DMS114 treated with DMSO at 0.1 percent for 48 hours (cell line): ENCODE results near the gene ARFGEF2.
"Not testable (repeated sequence)": the region's sequence is repeated elsewhere in the genome, so short reads cannot be mapped to it uniquely, and the experiment has no call there.

ENCODE experiments used
- DNase-seq: peaks from one replicate; lab custom pipeline; 2025; ENCODE audit not compliant: unreplicated experiment; lab: John Stamatoyannopoulos, UW

ARFGEF2 gene

DNA sequence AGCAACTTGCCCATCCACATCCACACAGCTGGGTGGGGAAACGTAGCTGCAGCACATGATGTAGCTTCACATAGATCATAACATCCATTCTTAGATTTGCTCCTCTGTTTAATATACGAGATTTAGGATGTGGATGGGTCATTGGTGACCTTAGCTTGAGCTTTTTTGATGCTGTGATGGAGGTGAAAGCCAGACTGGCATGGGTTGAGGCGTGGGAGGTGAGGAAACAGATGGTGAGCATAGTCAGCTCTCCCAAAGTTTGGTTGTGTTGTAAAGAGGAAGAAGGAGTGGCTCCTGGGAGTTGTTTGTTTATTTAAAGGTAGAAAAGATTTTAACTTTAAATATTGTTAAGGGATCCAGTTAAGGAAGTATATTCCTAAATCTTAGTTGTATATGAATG lies 5.3 kb downstream of the ARFGEF2 start:
- no peak for DNase-seq

DNA sequence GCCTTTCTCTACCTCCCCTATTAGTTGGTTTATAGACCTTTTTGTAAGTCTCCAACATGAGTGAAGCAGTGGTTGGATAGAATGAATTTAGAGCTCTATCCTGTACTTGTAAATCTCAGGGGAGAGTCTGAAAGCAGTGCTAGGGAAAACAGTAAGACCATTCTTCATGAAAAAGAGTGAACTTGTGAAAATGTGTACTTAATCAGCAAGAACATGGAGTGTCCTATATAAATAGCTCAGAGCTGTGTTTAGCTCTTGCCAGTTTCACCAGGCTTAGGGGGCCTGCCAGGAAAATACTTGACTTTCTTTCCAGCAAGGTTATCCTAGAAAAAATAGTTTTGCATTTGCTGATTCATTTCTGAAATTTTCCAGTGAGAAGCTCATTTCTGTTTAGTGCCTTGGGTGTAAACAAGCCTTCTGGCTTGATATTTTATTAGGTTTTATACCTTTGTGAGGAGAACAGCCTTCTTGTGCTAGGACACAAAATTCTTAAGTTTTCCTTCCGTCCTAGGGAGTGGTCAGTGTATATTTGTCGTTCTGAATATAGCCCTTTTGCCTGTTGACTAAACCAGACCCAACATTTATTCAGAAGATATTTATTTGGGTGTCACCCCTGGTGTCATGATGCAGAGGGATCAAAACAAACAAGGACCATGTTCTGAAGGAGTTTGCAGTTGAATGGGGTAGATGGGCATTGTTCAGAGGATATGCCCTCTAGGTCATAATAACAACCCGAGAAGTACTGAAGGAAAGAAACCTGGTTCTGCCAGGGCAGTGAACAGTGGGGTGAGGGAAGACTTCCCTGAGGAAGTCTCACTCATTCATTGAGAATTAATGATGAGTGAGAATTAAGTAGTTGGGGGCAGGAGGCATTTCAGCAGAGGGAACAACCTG lies 7.6 kb downstream of the ARFGEF2 start:
- no peak for DNase-seq

DNA sequence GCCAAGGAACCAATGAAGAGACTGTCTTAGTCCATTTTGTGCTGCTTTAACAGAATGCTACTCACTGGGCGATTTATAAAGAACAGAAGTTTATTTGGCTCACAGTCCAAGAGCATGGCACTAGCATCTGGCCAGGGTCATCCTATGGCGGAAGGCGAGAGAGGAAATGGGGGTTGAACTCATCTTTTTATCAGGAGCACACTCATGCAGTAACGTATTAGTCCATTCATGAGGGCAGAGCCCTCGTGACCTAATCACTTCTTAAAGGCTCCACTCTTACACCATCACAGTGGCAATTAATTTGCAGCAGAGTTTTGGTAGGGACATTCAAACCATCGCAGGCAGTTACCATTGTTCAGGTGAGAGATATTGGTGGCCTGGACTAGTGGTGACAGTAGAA lies 8.5 kb downstream of the ARFGEF2 start:
- no peak for DNase-seq

DNA sequence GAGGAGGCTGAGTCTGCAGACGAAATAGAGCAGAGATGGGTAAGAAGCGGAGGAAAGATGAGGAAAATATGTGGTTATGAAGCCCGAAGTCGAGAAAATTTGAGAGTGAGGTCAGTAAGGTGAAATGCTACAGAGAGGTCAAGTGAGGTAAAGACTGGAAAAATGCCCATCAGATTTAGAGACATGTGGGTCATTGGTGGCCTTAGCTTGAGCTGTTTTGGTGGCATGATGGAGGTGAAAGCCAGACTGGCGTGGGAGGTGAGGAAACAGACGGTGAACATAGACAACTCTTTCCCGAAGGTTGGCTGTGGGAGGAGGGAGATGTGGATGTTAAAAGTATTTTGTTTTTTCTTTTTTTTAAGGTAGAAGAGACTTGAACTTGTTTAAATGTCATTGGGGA lies 9.4 kb downstream of the ARFGEF2 start:
- DNase-seq = no peak

DNA sequence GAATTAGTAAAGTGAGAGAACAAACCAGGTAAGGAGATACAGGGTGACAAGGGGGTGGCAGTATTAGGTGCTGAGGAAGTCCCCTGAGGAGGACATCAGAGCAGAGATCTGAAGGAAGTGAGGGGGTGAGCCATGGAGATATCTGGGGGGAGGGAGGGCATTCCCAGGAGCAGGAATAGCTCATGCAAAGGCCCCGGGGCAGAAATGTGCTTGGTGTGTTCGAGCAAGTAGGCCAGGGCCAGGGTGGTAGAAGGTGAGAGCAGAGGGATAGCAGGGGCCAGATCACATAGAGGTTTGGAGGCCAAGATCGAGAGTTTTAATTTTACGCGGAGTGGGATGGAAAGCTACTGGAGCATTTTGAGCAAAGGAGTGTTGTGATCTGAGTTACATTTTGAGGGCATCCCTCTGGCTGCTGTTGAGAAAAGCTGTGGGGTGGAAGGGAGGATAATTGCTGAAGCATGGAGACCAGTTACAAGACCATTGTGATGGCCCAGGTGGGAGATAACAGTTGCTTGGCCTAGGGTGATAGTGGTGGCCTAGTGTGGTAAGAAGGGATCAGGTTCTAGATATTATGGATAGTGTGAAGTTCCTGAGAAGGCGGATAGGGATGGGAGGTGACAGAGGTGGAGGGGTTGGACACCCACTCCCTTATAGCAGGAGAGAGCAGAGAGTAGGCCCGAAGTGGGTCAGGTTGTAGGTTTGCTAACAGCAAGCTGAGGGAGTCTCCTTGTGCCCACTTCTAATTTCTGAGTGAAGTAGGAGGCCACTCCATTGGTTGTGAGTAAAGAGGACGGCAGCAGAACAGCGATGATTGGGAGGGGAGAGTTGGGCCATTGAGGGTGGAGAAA lies 10.2 kb downstream of the ARFGEF2 start:
- no peak for DNase-seq

DNA sequence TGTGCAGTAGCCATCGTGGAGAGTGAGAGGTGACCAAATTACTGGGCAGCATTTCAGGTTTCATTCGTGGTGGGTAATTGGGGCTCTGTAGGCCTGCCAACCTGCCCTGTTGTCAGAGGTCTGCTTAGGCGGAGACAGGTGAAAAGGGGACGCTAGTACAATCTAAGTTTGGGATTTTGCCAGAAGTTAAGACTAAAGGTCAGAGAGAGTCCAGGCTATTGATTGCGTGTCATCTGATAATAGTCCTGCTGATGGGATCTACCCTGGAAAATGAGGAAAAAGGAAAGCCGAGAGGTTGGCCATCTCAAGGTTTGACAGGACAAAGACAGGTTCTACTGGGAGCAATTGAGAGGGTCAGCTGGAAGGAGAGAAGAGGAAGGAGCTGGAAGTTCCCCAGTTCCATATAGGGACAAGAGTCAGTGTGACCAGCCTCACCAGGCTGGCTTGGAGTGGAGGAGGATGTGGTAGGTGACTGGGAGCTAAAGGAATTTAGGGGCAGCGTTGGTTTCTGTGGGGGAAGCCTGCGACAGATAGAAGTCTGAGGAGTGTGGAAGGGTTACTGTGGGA lies 10.9 kb downstream of the ARFGEF2 start:
- no peak for DNase-seq

DNA sequence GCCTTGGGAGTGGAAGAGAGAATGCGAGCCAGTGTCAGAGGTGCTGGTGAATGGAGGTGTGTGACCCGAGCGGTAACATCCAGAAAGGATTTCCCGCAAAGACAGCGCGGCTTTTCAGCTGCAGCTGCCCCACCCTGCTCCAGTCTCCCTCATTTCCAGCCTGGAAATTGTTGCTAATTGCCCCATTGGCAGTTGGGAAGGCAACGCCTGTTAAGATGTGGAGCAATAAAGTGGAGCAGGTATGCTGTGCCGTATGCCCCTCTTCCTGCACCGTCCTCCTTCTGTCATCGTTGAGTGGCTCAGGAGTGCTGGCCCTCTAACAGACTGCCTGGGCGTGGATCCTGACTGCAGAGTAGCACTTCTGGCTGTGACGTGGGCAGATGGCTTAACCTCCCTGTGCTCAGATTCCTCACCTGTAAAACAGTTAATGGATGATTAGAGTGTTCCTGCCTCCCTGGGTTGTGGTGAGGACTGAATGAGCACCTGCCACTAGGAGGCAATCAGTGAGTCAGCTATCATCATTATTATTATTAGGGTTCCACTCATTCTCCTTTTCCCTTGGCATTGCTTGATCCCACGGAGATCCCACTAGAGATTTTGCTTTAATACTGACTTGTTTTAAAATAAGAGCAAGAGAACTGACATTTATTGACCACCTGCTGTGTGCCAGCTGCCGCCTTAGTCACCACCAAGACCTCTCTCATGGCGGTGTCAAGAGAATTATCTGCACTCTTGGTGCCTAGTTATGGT lies 11.7 kb downstream of the ARFGEF2 start:
- no peak for DNase-seq

DNA sequence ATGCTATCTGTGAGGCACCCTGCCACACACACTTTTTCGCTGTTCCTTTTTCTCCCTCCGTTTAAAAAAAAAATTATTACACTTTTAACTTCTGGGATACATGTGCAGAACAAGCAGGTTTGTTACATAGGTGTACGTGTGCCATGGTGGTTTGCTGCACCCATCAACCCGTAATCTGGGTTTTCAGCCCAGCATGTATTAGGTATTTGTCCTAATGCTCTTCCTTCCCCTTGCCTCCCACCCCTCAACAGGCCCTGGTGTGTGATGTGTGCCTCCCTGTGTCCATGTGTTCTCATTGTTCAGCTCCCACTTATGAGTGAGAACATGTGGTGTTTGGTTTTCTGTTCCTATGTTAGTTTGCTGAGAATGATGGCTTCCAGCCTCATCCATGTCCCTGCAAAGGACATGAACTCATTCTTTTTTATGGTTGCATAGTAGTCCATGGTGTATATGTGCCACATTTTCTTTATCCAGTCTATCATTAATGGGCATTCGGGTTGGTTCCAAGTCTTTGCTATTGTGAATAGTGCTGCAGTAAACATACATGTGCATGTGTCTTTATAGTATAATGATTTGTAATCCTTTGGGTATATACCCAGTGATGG lies 12.9 kb downstream of the ARFGEF2 start:
- not testable (repeated sequence) for DNase-seq

GRCh38 chr20:48934966-48935365 lies 13.5 kb downstream of the ARFGEF2 start:
- DNase-seq = not testable (repeated sequence)

- not testable (repeated sequence) for DNase-seq
Observed at GRCh38 chr20:48936178-48936577, 14.7 kb downstream of the ARFGEF2 start.

DNA sequence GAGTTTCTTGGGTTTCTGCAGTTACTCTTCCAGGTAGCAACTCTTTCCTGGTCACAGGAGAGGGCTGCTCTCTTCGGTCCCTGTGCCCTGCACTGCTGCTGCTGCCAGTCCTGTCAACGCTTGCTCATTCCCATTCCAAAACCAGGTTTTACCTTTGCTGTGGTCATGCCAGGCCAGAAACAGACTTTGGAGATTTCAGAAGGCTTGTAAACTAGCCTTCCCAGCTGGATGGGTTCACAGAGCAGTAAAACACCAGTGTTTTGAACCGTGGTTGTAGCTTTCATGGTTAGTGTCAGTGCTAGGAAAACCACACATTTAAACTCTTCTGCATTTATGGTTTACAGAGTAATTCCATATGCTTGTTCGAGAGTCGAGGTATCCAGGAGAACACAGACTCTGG lies 16.2 kb downstream of the ARFGEF2 start:
- DNase-seq = no peak

GRCh38 chr20:48938670-48939069 lies 17.2 kb downstream of the ARFGEF2 start:
- no peak for DNase-seq

DNA sequence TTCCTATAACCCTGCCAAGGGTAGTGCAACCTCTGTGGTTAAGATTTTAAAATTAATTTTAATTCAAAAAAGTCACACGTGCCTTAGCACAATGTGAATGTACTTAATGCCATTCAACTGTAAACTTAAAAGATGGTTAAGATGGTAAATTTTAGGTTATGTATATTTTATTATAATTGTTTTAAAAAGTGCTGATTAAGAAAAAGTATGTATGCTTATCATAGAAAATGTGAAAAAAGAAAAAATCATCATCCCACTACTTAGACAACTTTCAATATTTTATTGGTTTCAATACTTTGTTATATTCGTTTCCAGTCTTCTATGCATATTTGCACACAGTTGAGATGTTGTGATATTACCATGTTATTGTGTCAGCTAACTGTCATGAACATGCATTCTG lies 18.7 kb downstream of the ARFGEF2 start:
- DNase-seq = no peak

DNA sequence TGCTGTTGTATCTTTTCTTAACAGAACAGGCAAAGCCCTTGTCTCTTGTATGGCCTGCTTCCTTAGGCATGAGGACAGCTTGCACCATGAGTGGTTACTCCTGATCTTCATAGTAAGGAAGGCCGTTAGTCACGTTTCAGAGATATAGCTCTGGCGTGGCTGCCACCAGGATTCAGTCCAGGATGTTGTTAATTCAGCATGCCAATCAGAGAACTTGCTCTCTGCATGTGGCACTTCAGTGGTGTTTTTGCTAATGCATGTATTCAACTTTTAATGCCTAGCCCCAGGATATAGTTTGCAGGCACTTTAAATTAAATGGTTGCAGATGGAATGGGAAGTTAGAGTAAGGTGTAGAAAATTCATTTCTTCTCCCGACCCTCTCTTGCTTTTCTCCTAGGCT lies 20.0 kb downstream of the ARFGEF2 start:
- DNase-seq = no peak

DNA sequence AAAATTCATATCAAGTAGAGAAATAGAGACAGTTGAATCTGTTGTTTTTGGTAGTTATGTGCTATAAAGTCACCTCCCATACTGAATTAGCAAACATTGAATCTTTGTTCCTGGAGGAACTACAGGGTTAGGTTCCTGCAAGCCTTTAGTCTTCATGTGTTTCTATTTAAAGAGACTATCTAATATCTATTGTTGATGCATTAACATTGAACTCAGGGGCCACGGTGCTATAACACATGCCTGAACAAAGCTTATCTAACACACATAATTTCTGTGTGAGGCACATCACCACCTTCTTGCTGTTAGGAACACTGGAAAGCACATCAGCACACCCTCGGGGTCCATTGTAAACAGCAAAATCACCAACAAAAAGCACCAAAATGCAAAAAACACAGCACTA lies 21.2 kb downstream of the ARFGEF2 start:
- DNase-seq = no peak

DNA sequence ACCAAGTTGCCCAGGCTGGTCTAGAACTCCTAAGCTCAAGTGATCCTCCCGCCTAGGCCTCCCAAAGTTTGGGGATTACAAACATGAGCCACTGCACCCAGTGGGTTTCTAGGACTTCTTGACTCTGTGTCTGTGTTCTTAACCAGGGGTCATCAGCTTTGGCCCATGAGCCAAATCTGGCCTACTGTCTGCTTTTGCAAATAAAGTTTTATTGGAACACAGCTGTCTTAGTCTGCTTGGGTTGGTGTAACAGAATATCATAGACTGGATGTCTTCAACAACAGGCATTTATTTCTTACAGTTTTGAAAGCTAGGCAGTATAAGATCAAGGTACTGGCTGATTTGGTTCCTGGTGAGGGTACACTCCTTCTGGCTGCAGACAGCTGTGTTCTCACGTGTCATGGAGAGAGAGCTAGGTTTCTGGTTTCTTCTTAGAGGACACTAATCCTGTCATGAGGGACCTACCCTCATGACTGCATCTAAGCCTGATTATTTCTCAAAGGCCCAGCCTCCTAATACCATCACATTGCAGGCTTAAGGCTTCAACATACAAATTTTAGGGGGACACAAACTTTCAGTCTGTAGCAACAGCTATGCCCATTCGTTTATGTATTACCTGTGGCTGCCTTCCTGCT lies 23.3 kb downstream of the ARFGEF2 start:
- no peak for DNase-seq

DNA sequence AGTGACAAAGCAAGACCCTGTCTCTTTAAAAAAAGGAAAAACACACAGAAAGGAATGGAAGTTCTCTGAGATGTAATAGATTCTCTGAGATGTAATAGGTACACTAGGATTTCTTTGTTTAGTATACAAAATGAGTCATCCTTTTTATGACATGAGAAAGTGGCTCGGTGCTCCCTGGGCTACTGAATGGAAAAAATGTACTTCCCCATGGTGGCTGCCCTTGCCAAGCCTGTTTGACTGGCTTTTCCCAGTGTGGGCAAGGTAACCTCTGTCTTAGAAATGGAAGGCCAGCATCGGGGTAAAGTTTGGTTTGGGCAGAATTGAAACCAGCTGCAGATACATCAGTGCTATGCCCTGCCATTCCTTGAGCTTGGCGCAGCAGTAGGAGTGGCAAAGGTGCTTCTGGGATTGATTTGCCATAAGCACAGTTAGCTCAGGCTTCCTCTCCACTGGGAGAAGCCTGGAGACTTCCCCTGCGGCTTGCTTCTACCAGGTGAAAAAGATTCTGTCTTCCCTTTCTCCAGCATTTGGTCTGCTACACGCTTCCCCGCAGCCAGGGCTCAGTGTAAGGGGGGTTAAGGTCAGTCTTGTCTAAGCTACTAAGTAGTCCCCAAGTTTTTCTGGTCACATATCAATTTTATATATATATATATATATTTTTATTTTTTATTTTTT lies 24.5 kb downstream of the ARFGEF2 start:
- DNase-seq = no peak

GRCh38 chr20:48948612-48949011 lies 27.1 kb downstream of the ARFGEF2 start:
- no peak for DNase-seq

- DNase-seq = no peak
Observed at GRCh38 chr20:48949304-48950170, 28.0 kb downstream of the ARFGEF2 start.
